ENCODE data around the gene ABCG4. TPM values are rescaled to one million over a fixed set of nuclear protein-coding genes. Genes with fewer than 3 reads are reported as not detected.

The ABCG4 gene
- total and polyA plus RNA-seq, 2 of the 8 experiments (the other 6 are each of a cell fraction or from before 2014, with no cell fraction given): 1.8 to 2.3 TPM

GRCh38 chr11:119155733-119156492, 7.1 kb downstream of the ABCG4 start:
- H2AK5ac ChIP-seq (ENCODE audit: low read depth, low read length): no peak overlapping the region
- DNase-seq (ENCODE audit: low read depth in 1 of 2, low spot score in 2 of 2) (peak in 1 of 2 experiments; percentile 62), FAIRE-seq (no peak)
- no peak overlapping the region for H3K4me3 ChIP-seq (ENCODE audit: extremely low read depth in 1 of 4, insufficient read depth in 2 of 4, low read depth in 3 of 4, low read length in 4 of 4)
- H4K8ac ChIP-seq (ENCODE audit: extremely low read depth, insufficient read depth, low read length): no peak overlapping the region
- H2BK20ac ChIP-seq (ENCODE audit: low read length): no peak overlapping the region
- H4K5ac ChIP-seq (ENCODE audit: insufficient read length, low read depth, low read length): no peak overlapping the region
- no peak overlapping the region for H3K14ac ChIP-seq (ENCODE audit: insufficient read length)
- H3K9me3 ChIP-seq (ENCODE audit: insufficient read depth in 2 of 2, low read depth in 1 of 2, low read length in 1 of 2): no peaks in the 10 kb centered on the region
- H3K27ac ChIP-seq (ENCODE audit: low read depth, low read length): no peak overlapping the region
- H4K91ac ChIP-seq (replicated peaks; ENCODE audit: insufficient read length, low read length): no peak overlapping the region
- no peaks in the 10 kb centered on the region for H4K20me1 ChIP-seq (replicated peaks in 1 of 2; ENCODE audit: control insufficient read depth in 1 of 2, insufficient read depth in 2 of 2, low read length in 2 of 2)
- H3K79me2 ChIP-seq (ENCODE audit: control insufficient read depth in 1 of 2, insufficient read depth in 2 of 2, low read length in 2 of 2): no peaks in the 10 kb centered on the region
- peaks cover 0 to 4% (median 3%) of the 10 kb centered on the region in 4 experiments; a peak in 5 of 7 replicates for H3K27me3 ChIP-seq (replicated peaks in 1 of 4; ENCODE audit: control insufficient read depth in 3 of 4, extremely low read depth in 1 of 4, insufficient read depth in 3 of 4, low read length in 3 of 4)
- no peak overlapping the region for H3K9ac ChIP-seq (replicated peaks in 1 of 4; ENCODE audit: extremely low read depth in 1 of 4, low read depth in 3 of 4, low read length in 3 of 4)
- H3K18ac ChIP-seq (ENCODE audit: extremely low read depth, low read length): no peak overlapping the region
- H2BK15ac ChIP-seq (ENCODE audit: low read length): no peak overlapping the region
- no peaks in the 10 kb centered on the region for H3K36me3 ChIP-seq (ENCODE audit: control insufficient read depth in 2 of 4, insufficient read depth in 4 of 4, low read length in 3 of 4)
- no peak overlapping the region for H3K23ac ChIP-seq (ENCODE audit: insufficient read length)
- H3K56ac ChIP-seq (replicated peaks; ENCODE audit: insufficient read length, low read depth, low read length): no peak overlapping the region
- H3K4ac ChIP-seq (replicated peaks; ENCODE audit: insufficient read length, low read depth, low read length): no peak overlapping the region
- WGBS, 2 experiments (ENCODE audit: extremely low coverage in 1 of 2, insufficient coverage in 1 of 2, insufficient read length in 1 of 2, insufficient replicate concordance in 2 of 2, low coverage in 1 of 2, low lambda C conversion rate in 2 of 2, missing lambda C conversion rate in 1 of 2): 71% methylated on average over 8 of the region's 8 CpGs; no CpG with 5 or more reads in 1 of the 2 experiments
- no peak overlapping the region for H2BK5ac ChIP-seq (ENCODE audit: low read depth, low read length)
- CTCF ChIA-PET (ENCODE audit: partially characterized antibody): interaction anchor here (0.9 to 23.6 kb wide), 10 partner anchors 13 to 218 kb away, joined by 3 to 389 read pairs (median 6); partner anchors contain the start of genes CBL, HINFP, NHERF4 and NLRX1
- peaks cover 0 to 5% (median 2%) of the 10 kb centered on the region in 4 experiments; a peak in 4 of 7 replicates for H3K4me1 ChIP-seq (replicated peaks in 1 of 4; ENCODE audit: control insufficient read depth in 3 of 4, insufficient read depth in 4 of 4, low read length in 3 of 4)
- H3K79me1 ChIP-seq (ENCODE audit: low read depth, low read length): no peaks in the 10 kb centered on the region
- POLR2A ChIA-PET (ENCODE audit: partially characterized antibody): interaction anchor here (0.6 to 2.4 kb wide), 6 partner anchors 8 to 61 kb away, joined by 3 to 7 read pairs (median 5); partner anchors contain the start of gene ABCG4
- H2BK12ac ChIP-seq (ENCODE audit: low read depth, low read length): no peak overlapping the region
- H2AFZ ChIP-seq (ENCODE audit: low read length): no peak overlapping the region
- no peak overlapping the region for H3K4me2 ChIP-seq (ENCODE audit: insufficient read depth in 1 of 2, low read depth in 2 of 2, low read length in 2 of 2)
- H3K23me2 ChIP-seq (ENCODE audit: low read depth, low read length): no peaks in the 10 kb centered on the region
- no peak overlapping the region for H2BK120ac ChIP-seq (replicated peaks; ENCODE audit: low read depth, low read length)
- TF ChIP-seq RAD21 (IDR thresholded peaks at IDR 0.05 in 1 of 2, conservative IDR thresholded peaks at IDR 0.05 in 1 of 2; ENCODE audit: low read depth in 2 of 2, low read length in 2 of 2) (peak; percentile 10 to 14; a peak in 1 of 4 replicates), EGR1 (IDR thresholded peaks at IDR 0.05; ENCODE audit: borderline replicate concordance, low read depth, low read length) (no peak)

Measured in H1 (cell line).